Esophagus squamous epithelium (tissue), 5 donors: ENCODE data around the gene CCDC157. TPM values are rescaled to one million over a fixed set of nuclear protein-coding genes. Genes with fewer than 3 reads are reported as not detected.

Source experiments
- DNase-seq: peaks from one replicate; lab custom pipeline; 2025; lab: John Stamatoyannopoulos, UW
- H3K27ac ChIP-seq, 4 donors: fragments of 200-600 bp; sonication (generic); one replicate each; pipeline ENCODE4 v1.5.1; 2016 to 2019; ENCODE audit warnings: mild to moderate bottlenecking in 1 of 4
- H3K27me3 ChIP-seq, 4 donors: fragments of 200-600 bp; sonication (generic); 1 replicate in 3 of 4; 2 replicates in 1 of 4; pipeline versions ENCODE4 v1.5.1 to v1.6.0; 2017 to 2021; ENCODE audit warnings: antibody characterized with exemption in 1 of 4
- H3K36me3 ChIP-seq, 3 donors: fragments of 200-600 bp; sonication (generic); one replicate each; pipeline ENCODE4 v1.5.1; 2016 to 2019
- H3K4me1 ChIP-seq, 3 donors: fragments of 200-600 bp; sonication (generic); one replicate each; pipeline ENCODE4 v1.5.1; 2017 to 2019
- H3K4me3 ChIP-seq, 4 donors: fragments of 200-600 bp; sonication (generic); 1 replicate in 3 of 4; 2 replicates in 1 of 4; pipeline ENCODE4 v1.5.1; 2016 to 2019; ENCODE audit warnings: mild to moderate bottlenecking in 2 of 4, moderate library complexity in 1 of 4
- H3K9me3 ChIP-seq, 3 donors: fragments of 200-600 bp; sonication (generic); one replicate each; pipeline ENCODE4 v1.5.1; 2016 to 2019
- POLR2A ChIP-seq, 4 donors: fragments of 450-650 bp; IDR thresholded peaks; one replicate each; pipeline ENCODE4 v1.6.1; 2017; ENCODE audit warnings: antibody characterized with exemption in 4 of 4, mild to moderate bottlenecking in 4 of 4, moderate library complexity in 3 of 4
- WGBS, 2 donors: methylation state at CpG; one replicate each; pipeline ENCODE4 v1.1.5; 2018; 5-methylcytosine and 5-hydroxymethylcytosine counted together
- intact Hi-C: fragments of 100-400 bp; cut with DNase I; formaldehyde crosslinking; loops from one replicate; pipeline ENCODE4 v1.15.0; 2022
- total RNA-seq, 4 donors: library from RNA; depleted of rRNA; stranded (reverse); fragments of >200 nt; gene quantifications; one replicate each; pipeline ENCODE4 v1.1.0, GENCODE V29; 2016
- TF ChIP-seq, protein P1 (sequence below), 6 experiments: fragments of 450-650 bp in 4 of 6; fragments of 200-600 bp in 2 of 6; sonication (generic) in 2 of 6; IDR thresholded peaks; one replicate each; pipeline ENCODE4 v1.5.1; 2016 to 2019; ENCODE audit warnings: antibody characterized with exemption in 6 of 6, mild to moderate bottlenecking in 4 of 6, moderate library complexity in 4 of 6
- donor health status: DM: yes; HTN: yes; CAD: no.

The CCDC157 gene
- total RNA-seq, 4 donors from 2014 or later, result 0.47 to 9.2 (median 3.1) TPM

- DNase-seq, result no peak
- no peak overlapping the region for H3K4me3 ChIP-seq
- WGBS, 2 donors, result 62 to 73% methylated on average over 4 to 8 of the region's 13 CpGs
Measured at GRCh38 chr22:30371981-30372380, 15.2 kb downstream of the CCDC157 start.

DNA sequence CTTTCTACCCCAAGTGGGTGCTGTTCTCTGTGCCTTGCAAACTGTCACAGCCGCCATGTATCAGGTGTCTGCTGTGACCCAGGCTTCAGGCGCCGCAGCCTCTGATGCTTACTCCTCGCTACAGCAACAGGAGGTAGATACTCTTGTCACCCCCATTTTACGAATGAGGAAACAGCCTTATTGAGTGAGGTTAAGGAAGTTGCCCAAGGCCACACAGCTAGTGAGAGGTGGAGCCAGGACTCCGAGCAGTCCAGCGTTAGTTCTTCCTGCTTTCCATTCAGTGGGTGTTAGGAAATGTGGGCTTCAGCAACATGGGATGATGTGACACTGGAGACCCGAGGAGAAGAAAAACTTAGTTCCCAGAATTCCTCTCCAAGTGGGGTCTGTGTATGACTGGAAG lies 16.1 kb downstream of the CCDC157 start:
- H3K9me3 ChIP-seq, result no peaks in the 10 kb centered on the region
- no peaks in the 10 kb centered on the region for H3K27me3 ChIP-seq
- H3K4me1 ChIP-seq, result no peaks in the 10 kb centered on the region
- H3K4me3 ChIP-seq, result no peak overlapping the region
- DNase-seq, result no peak
- 43 to 78% methylated on average over 2 to 5 of the region's 8 CpGs for WGBS, 2 donors
- H3K27ac ChIP-seq, result no peak overlapping the region
- intact Hi-C loops, result no loop called here
- H3K36me3 ChIP-seq, result peaks cover 0 to 13% (median 0%) of the 10 kb centered on the region in 3 donors
- TF ChIP-seq, protein P1, sequence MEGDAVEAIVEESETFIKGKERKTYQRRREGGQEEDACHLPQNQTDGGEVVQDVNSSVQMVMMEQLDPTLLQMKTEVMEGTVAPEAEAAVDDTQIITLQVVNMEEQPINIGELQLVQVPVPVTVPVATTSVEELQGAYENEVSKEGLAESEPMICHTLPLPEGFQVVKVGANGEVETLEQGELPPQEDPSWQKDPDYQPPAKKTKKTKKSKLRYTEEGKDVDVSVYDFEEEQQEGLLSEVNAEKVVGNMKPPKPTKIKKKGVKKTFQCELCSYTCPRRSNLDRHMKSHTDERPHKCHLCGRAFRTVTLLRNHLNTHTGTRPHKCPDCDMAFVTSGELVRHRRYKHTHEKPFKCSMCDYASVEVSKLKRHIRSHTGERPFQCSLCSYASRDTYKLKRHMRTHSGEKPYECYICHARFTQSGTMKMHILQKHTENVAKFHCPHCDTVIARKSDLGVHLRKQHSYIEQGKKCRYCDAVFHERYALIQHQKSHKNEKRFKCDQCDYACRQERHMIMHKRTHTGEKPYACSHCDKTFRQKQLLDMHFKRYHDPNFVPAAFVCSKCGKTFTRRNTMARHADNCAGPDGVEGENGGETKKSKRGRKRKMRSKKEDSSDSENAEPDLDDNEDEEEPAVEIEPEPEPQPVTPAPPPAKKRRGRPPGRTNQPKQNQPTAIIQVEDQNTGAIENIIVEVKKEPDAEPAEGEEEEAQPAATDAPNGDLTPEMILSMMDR (IDR thresholded peaks at IDR 0.05), result no peak
- TF ChIP-seq POLR2A (IDR thresholded peaks at IDR 0.05), result no peak

More at GRCh38 chr22:30371981-30372380, 15.2 kb downstream of the CCDC157 start:
- Histone ChIP-seq H3K27ac (no peak overlapping the region), H3K36me3 (peaks cover 0 to 4% (median 0%) of the 10 kb centered on the region in 3 donors), H3K27me3 (no peaks in the 10 kb centered on the region), H3K9me3 (no peaks in the 10 kb centered on the region), H3K4me1 (no peaks in the 10 kb centered on the region)
- no peak for TF ChIP-seq POLR2A (IDR thresholded peaks at IDR 0.05)
- TF ChIP-seq, protein P1 (IDR thresholded peaks at IDR 0.05), result no peak
- intact Hi-C loops, result no loop called here

GRCh38 chr22:30373331-30374325 lies 16.8 kb downstream of the CCDC157 start:
- no peak for TF ChIP-seq POLR2A (IDR thresholded peaks at IDR 0.05)
- TF ChIP-seq, protein P1 (IDR thresholded peaks at IDR 0.05), result no peak
- DNase-seq, result no peak
- Histone ChIP-seq H3K4me3 (no peak overlapping the region), H3K36me3 (peaks cover 0 to 14% (median 0%) of the 10 kb centered on the region in 3 donors), H3K9me3 (no peaks in the 10 kb centered on the region), H3K27ac (no peak overlapping the region), H3K27me3 (no peaks in the 10 kb centered on the region), H3K4me1 (no peaks in the 10 kb centered on the region)
- intact Hi-C loops, result no loop called here
- WGBS, 2 donors, result 60 to 86% methylated on average over 2 to 12 of the region's 33 CpGs

DNA sequence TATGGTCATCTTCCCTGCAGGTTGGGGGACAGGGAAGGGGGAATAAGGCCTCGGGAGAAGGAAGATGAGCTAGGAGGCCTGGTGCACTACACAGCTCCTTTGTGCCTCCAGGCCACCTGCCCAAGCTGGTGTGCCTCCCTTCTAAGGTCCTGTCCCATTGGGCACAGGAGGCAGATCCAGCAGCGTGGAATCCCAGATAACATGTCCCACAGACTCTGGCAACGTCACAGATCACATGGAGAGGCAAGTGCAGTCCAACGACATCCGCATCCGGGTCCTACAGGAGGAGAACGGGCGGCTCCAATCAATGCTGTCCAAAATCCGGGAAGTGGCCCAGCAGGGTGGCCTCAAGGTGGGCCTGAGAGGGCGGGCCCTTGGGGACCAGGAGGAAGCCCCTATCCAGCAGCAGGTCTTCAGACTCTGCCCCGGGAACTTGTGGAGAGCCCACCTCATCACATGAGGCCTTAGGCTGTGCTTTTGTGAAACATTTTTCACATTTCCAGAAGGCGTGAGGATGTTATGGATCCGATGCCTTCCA lies 18.6 kb downstream of the CCDC157 start:
- Histone ChIP-seq H3K4me1 (no peaks in the 10 kb centered on the region), H3K27me3 (no peaks in the 10 kb centered on the region), H3K36me3 (peaks cover 0 to 28% (median 0%) of the 10 kb centered on the region in 3 donors), H3K27ac (no peak overlapping the region), H3K4me3 (no peak overlapping the region), H3K9me3 (no peaks in the 10 kb centered on the region)
- intact Hi-C loops, result no loop called here
- DNase-seq, result no peak
- WGBS, 2 donors, result 91 to 94% methylated on average over 3 to 5 of the region's 13 CpGs
- TF ChIP-seq, protein P1 (IDR thresholded peaks at IDR 0.05), result no peak
- no peak for TF ChIP-seq POLR2A (IDR thresholded peaks at IDR 0.05)

GRCh38 chr22:30380011-30380410 lies 23.2 kb downstream of the CCDC157 start:
- no peak overlapping the region for H3K4me3 ChIP-seq
- H3K4me1 ChIP-seq, result no peaks in the 10 kb centered on the region
- no peaks in the 10 kb centered on the region for H3K27me3 ChIP-seq
- H3K27ac ChIP-seq, result no peak overlapping the region
- peaks cover 0 to 70% (median 0%) of the 10 kb centered on the region in 3 donors for H3K36me3 ChIP-seq
- TF ChIP-seq, protein P1 (IDR thresholded peaks at IDR 0.05), result no peak
- no peak for TF ChIP-seq POLR2A (IDR thresholded peaks at IDR 0.05)
- DNase-seq, result no peak
- H3K9me3 ChIP-seq, result no peaks in the 10 kb centered on the region
- intact Hi-C loops, result loop anchor here (10.0 kb wide), 1 partner anchor 275 kb away; no protein-coding TSS in a partner anchor
- 95 to 97% methylated on average over 7 to 15 of the region's 20 CpGs for WGBS, 2 donors
